H1 (cell line): ENCODE data around the gene NT5DC1. TPM values are rescaled to one million over a fixed set of nuclear protein-coding genes. Genes with fewer than 3 reads are reported as not detected.

Source experiments
- CTCF ChIA-PET: fragments of 300-600 bp; sonication (Branson Sonifier 250); formaldehyde crosslinking; loops from one replicate; lab custom pipeline; 2021; ENCODE audit not compliant: partially characterized antibody; lab: Charles Lee
- POLR2A ChIA-PET: fragments of 300-600 bp; sonication (Branson Sonifier 250); formaldehyde crosslinking; loops from one replicate; lab custom pipeline; 2021; ENCODE audit warnings: inconsistent platforms; ENCODE audit not compliant: partially characterized antibody; lab: Charles Lee
- DNase-seq, 2 experiments: peaks; one replicate each; pipeline versions ENCODE4 v3.0.0 to v3.0.0-alpha.2; 2010 to 2022; ENCODE audit warnings: low spot score in 2 of 2, low read depth in 1 of 2, mixed read lengths in 1 of 2
- FAIRE-seq: peaks from 2 replicates; lab custom pipeline; 2011; peaks lifted over from hg19 to GRCh38; lab: Jason Lieb, UNC
- H2AFZ ChIP-seq: 2 replicates; pipeline ENCODE4 v1.8.1; 2012; ENCODE audit warnings: low read length, inconsistent platforms
- H2AK5ac ChIP-seq: 2 replicates; pipeline ENCODE4 v1.6.1; 2013; ENCODE audit warnings: low read depth, low read length
- H2BK120ac ChIP-seq: replicated peaks from 2 replicates; pipeline ENCODE3; 2013; ENCODE audit warnings: low read depth, low read length, inconsistent platforms
- H2BK12ac ChIP-seq: 2 replicates; pipeline ENCODE4 v1.6.1; 2013; ENCODE audit warnings: low read depth, low read length
- H2BK15ac ChIP-seq: 2 replicates; pipeline ENCODE4 v1.6.1; 2013; ENCODE audit warnings: low read length
- H2BK20ac ChIP-seq: 2 replicates; pipeline ENCODE4 v1.6.1; 2013; ENCODE audit warnings: low read length
- H2BK5ac ChIP-seq: 2 replicates; pipeline ENCODE4 v1.6.1; 2013; ENCODE audit warnings: low read depth, low read length
- H3K14ac ChIP-seq: 2 replicates; pipeline ENCODE4 v1.6.1; 2013; ENCODE audit warnings: inconsistent platforms; ENCODE audit not compliant: insufficient read length
- H3K18ac ChIP-seq: 2 replicates; pipeline ENCODE4 v1.6.1; 2013; ENCODE audit warnings: low read length; ENCODE audit errors: extremely low read depth
- H3K23ac ChIP-seq: 2 replicates; pipeline ENCODE4 v1.6.1; 2013; ENCODE audit warnings: inconsistent platforms; ENCODE audit not compliant: insufficient read length
- H3K23me2 ChIP-seq: 2 replicates; pipeline ENCODE4 v1.6.1; 2013; ENCODE audit warnings: low read depth, low read length
- H3K27ac ChIP-seq: 2 replicates; pipeline ENCODE4 v1.6.1; 2011; ENCODE audit warnings: low read depth, low read length, inconsistent platforms
- H3K27me3 ChIP-seq, 4 experiments: replicated peaks in 1 of 4; 1 replicate in 1 of 4; 2 replicates in 3 of 4; pipeline versions ENCODE4 v1.6.1 to v1.8.1; 2011 to 2013; ENCODE audit warnings: low read length in 3 of 4, mild to moderate bottlenecking in 3 of 4, inconsistent platforms in 2 of 4, mixed read lengths in 2 of 4, moderate library complexity in 1 of 4; ENCODE audit not compliant: control insufficient read depth in 3 of 4, insufficient read depth in 3 of 4; ENCODE audit errors: extremely low read depth in 1 of 4
- H3K36me3 ChIP-seq, 4 experiments: 2 replicates each; pipeline versions ENCODE4 v1.6.1 to v1.8.1; 2011 to 2013; ENCODE audit warnings: mild to moderate bottlenecking in 4 of 4, low read length in 3 of 4, moderate library complexity in 2 of 4, control low read depth in 1 of 4, inconsistent platforms in 1 of 4; ENCODE audit not compliant: insufficient read depth in 4 of 4, control insufficient read depth in 2 of 4
- H3K4ac ChIP-seq: replicated peaks from 2 replicates; pipeline ENCODE3; 2013; ENCODE audit warnings: low read length, low read depth, mixed read lengths, inconsistent platforms; ENCODE audit not compliant: insufficient read length
- H3K4me1 ChIP-seq, 4 experiments: replicated peaks in 1 of 4; 1 replicate in 1 of 4; 2 replicates in 3 of 4; pipeline versions ENCODE4 v1.6.1 to v1.8.1; 2011 to 2013; ENCODE audit warnings: low read length in 3 of 4, inconsistent platforms in 2 of 4, mixed read lengths in 1 of 4; ENCODE audit not compliant: insufficient read depth in 4 of 4, control insufficient read depth in 3 of 4
- H3K4me2 ChIP-seq, 2 experiments: 2 replicates each; pipeline versions ENCODE4 v1.6.1 to v1.8.1; 2011 to 2013; ENCODE audit warnings: low read depth in 2 of 2, low read length in 2 of 2, control low read depth in 1 of 2, inconsistent platforms in 1 of 2, mild to moderate bottlenecking in 1 of 2; ENCODE audit not compliant: insufficient read depth in 1 of 2
- H3K4me3 ChIP-seq, 4 experiments: fragments of 200-600, 300-600 bp in 1 of 4; sonication (generic), shearing (Covaris generic), sonication (Bioruptor Twin) in 1 of 4; 2 replicates each; pipeline versions ENCODE4 v1.5.1 to v1.8.1; 2011 to 2016; ENCODE audit warnings: low read length in 4 of 4, low read depth in 3 of 4, control low read depth in 2 of 4, inconsistent platforms in 2 of 4, mild to moderate bottlenecking in 2 of 4, mixed read lengths in 1 of 4, moderate library complexity in 1 of 4; ENCODE audit not compliant: insufficient read depth in 2 of 4; ENCODE audit errors: extremely low read depth in 1 of 4
- H3K56ac ChIP-seq: replicated peaks from 2 replicates; pipeline ENCODE3; 2013; ENCODE audit warnings: low read depth, mild to moderate bottlenecking, mixed read lengths, low read length, inconsistent platforms; ENCODE audit not compliant: insufficient read length
- H3K79me1 ChIP-seq: 2 replicates; pipeline ENCODE4 v1.6.1; 2013; ENCODE audit warnings: low read depth, low read length, control low read depth
- H3K79me2 ChIP-seq, 2 experiments: 2 replicates each; pipeline versions ENCODE4 v1.6.1 to v1.8.1; 2012 to 2013; ENCODE audit warnings: low read length in 2 of 2, mild to moderate bottlenecking in 2 of 2, inconsistent platforms in 1 of 2; ENCODE audit not compliant: insufficient read depth in 2 of 2, control insufficient read depth in 1 of 2
- H3K9ac ChIP-seq, 4 experiments: replicated peaks in 1 of 4; 1 replicate in 1 of 4; 2 replicates in 3 of 4; pipeline versions ENCODE4 v1.6.1 to v1.8.1; 2011 to 2013; ENCODE audit warnings: low read depth in 3 of 4, low read length in 3 of 4, control low read depth in 2 of 4, mild to moderate bottlenecking in 2 of 4, moderate library complexity in 2 of 4, inconsistent platforms in 1 of 4; ENCODE audit errors: extremely low read depth in 1 of 4
- H3K9me3 ChIP-seq, 2 experiments: 2 replicates each; pipeline versions ENCODE4 v1.6.1 to v1.8.1; 2012 to 2013; ENCODE audit warnings: mild to moderate bottlenecking in 2 of 2, moderate library complexity in 2 of 2, control low read depth in 1 of 2, inconsistent platforms in 1 of 2, low read depth in 1 of 2, low read length in 1 of 2, mixed read lengths in 1 of 2; ENCODE audit not compliant: insufficient read depth in 2 of 2
- H4K20me1 ChIP-seq, 2 experiments: replicated peaks in 1 of 2; 2 replicates each; pipeline versions ENCODE3 to v1.8.1; 2011 to 2013; ENCODE audit warnings: inconsistent platforms in 2 of 2, low read length in 2 of 2, mild to moderate bottlenecking in 1 of 2; ENCODE audit not compliant: insufficient read depth in 2 of 2, control insufficient read depth in 1 of 2
- H4K5ac ChIP-seq: 2 replicates; pipeline ENCODE4 v1.6.1; 2013; ENCODE audit warnings: low read length, low read depth, mixed read lengths, inconsistent platforms; ENCODE audit not compliant: insufficient read length
- H4K8ac ChIP-seq: 2 replicates; pipeline ENCODE4 v1.8.0; 2013; ENCODE audit warnings: mild to moderate bottlenecking, moderate library complexity, low read length, inconsistent platforms; ENCODE audit not compliant: insufficient read depth; ENCODE audit errors: extremely low read depth
- H4K91ac ChIP-seq: replicated peaks from 2 replicates; pipeline ENCODE3; 2013; ENCODE audit warnings: low read length, mixed read lengths, inconsistent platforms; ENCODE audit not compliant: insufficient read length
- BACH1 ChIP-seq: IDR thresholded peaks from 2 replicates; pipeline ENCODE4 v1.6.1; 2012; ENCODE audit warnings: low read length, improper control_type of control experiment
- CBX5 ChIP-seq: fragments of 300-800, 300-1000 bp; sonication (generic); IDR thresholded peaks from 2 replicates; pipeline ENCODE4 v1.7.1; 2016; ENCODE audit warnings: antibody characterized with exemption, low read length, low read depth
- CHD2 ChIP-seq: IDR thresholded peaks from 2 replicates; pipeline ENCODE4 v1.6.1; 2012; ENCODE audit warnings: low read length, improper control_type of control experiment
- CTCF ChIP-seq, 3 experiments: IDR thresholded peaks; 1 replicate in 2 of 3; 2 replicates in 1 of 3; pipeline versions ENCODE4 v1.5.1 to v1.6.1; 2011; ENCODE audit warnings: low read length in 3 of 3, mild to moderate bottlenecking in 3 of 3, inconsistent platforms in 2 of 3, low read depth in 1 of 3, moderate library complexity in 1 of 3; ENCODE audit not compliant: insufficient read depth in 1 of 3; ENCODE audit errors: control extremely low read depth in 1 of 3
- HDAC6 ChIP-seq: IDR thresholded peaks from one replicate; pipeline ENCODE4 v1.7.1; 2012; ENCODE audit warnings: low read depth, mild to moderate bottlenecking, inconsistent platforms, low read length, moderate library complexity
- POLR2A ChIP-seq, 2 experiments: IDR thresholded peaks; 1 replicate in 1 of 2; 2 replicates in 1 of 2; pipeline ENCODE4 v1.6.1; 2011; ENCODE audit warnings: low read depth in 2 of 2, low read length in 2 of 2, mild to moderate bottlenecking in 2 of 2; ENCODE audit errors: control extremely low read depth in 1 of 2
- RAD21 ChIP-seq, 2 experiments: IDR thresholded peaks in 1 of 2; conservative IDR thresholded peaks in 1 of 2; 2 replicates each; pipeline ENCODE4 v1.6.1; 2011; ENCODE audit warnings: low read depth in 2 of 2, low read length in 2 of 2, improper control_type of control experiment in 1 of 2, inconsistent platforms in 1 of 2, mild to moderate bottlenecking in 1 of 2, moderate library complexity in 1 of 2
- RXRA ChIP-seq: IDR thresholded peaks from 2 replicates; pipeline ENCODE4 v1.6.1; 2011; ENCODE audit warnings: low read depth, mild to moderate bottlenecking, low read length, moderate library complexity; ENCODE audit not compliant: insufficient read depth
- SP2 ChIP-seq: IDR thresholded peaks from 2 replicates; pipeline ENCODE4 v1.6.1; 2012; ENCODE audit warnings: mild to moderate bottlenecking, low read length, inconsistent platforms
- SP4 ChIP-seq: IDR thresholded peaks from 2 replicates; pipeline ENCODE4 v1.6.1; 2012; ENCODE audit warnings: low read length, inconsistent platforms
- SRF ChIP-seq: IDR thresholded peaks from 2 replicates; pipeline ENCODE4 v1.6.1; 2011; ENCODE audit warnings: mild to moderate bottlenecking, low read depth, low read length, moderate library complexity
- TBP ChIP-seq: IDR thresholded peaks from 2 replicates; pipeline ENCODE4 v1.6.1; 2011; ENCODE audit warnings: low read depth, low read length, improper control_type of control experiment
- ZNF274 ChIP-seq: IDR thresholded peaks from 2 replicates; pipeline ENCODE4 v1.7.0; 2012; ENCODE audit warnings: low read length, borderline replicate concordance; ENCODE audit errors: extremely low read depth
- WGBS, 2 experiments: shearing (Covaris generic) in 1 of 2; methylation state at CpG; one replicate each; pipeline versions ENCODE4 v1.1.6 to v1.1.7; 2013 to 2015; ENCODE audit warnings: low lambda C conversion rate in 2 of 2, mixed read lengths in 2 of 2, inconsistent platforms in 1 of 2, low coverage in 1 of 2, missing lambda C conversion rate in 1 of 2; ENCODE audit not compliant: insufficient replicate concordance in 2 of 2, insufficient coverage in 1 of 2, insufficient read length in 1 of 2; ENCODE audit errors: extremely low coverage in 1 of 2, missing lambda C conversion rate in 1 of 2; 5-methylcytosine and 5-hydroxymethylcytosine counted together
- polyA plus RNA-seq, 7 experiments: library from polyadenylated mRNA; depleted of rRNA in 3 of 7; stranded (reverse) in 5 of 7; unstranded in 2 of 7; fragments of >200 nt in 5 of 7; fragments of 200-250 nt in 2 of 7; gene quantifications; 1 replicate in 5 of 7; 2 replicates in 1 of 7; 4 replicates in 1 of 7; pipeline versions ENCODE4 v1.2.1 to v1.2.3, GENCODE V29; 2011 to 2013; ENCODE audit warnings: missing spikeins in 2 of 7, mixed read lengths in 2 of 7
- total RNA-seq: library from RNA; stranded (reverse); fragmentation: NEBNext Ultra II Directional; extraction: Animal tissue kit (Norgen Biotek cat#: 25700); gene quantifications from 2 replicates; pipeline ENCODE4 v1.2.1, GENCODE V29; 2021

NT5DC1 gene
- total and polyA plus RNA-seq, 2 of the 8 experiments (the other 6 are each of a cell fraction or from before 2014, with no cell fraction given), result 25.3 to 72.7 TPM

DNA sequence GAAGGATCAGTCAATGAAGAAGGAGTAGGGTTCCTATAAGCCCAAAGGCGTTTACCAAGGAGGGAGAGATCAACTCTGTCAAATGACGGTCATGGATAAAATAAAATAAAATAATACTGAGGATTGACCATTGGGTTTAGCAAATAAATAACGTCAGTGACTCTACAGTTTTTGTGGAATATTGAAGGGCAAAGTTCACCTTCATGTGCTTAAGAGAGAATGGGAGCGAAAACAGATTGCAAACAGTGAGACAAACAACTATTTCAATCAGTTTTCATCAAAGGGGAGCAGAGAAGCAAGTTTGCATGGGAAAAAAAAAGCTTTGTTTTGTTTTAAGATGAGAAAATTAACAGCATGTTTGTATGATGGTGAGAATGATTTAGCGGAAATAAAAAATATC is 17.6 kb upstream of the NT5DC1 start:
- DNase-seq (no peak), FAIRE-seq (no peak)
- no peaks in the 10 kb centered on the region for H3K9me3 ChIP-seq
- POLR2A ChIA-PET, result interaction anchor here (1.5 kb wide), 1 partner anchor 18 kb away, joined by 3 read pairs; the partner anchor contains the start of gene NT5DC1
- H3K23me2 ChIP-seq, result no peaks in the 10 kb centered on the region
- no peak overlapping the region for H4K8ac ChIP-seq
- no peaks in the 10 kb centered on the region for H3K27me3 ChIP-seq
- no peak overlapping the region for H2BK120ac ChIP-seq
- no peaks in the 10 kb centered on the region for H4K20me1 ChIP-seq
- H3K36me3 ChIP-seq, result no peaks in the 10 kb centered on the region; a peak in 1 of 8 replicates
- no peak overlapping the region for H2BK12ac ChIP-seq
- H3K4me3 ChIP-seq, result no peak overlapping the region
- H2AK5ac ChIP-seq, result no peak overlapping the region
- no peak overlapping the region for H3K23ac ChIP-seq
- H4K5ac ChIP-seq, result no peak overlapping the region
- H3K79me1 ChIP-seq, result no peaks in the 10 kb centered on the region
- CTCF ChIA-PET, result interaction anchor here (1.6 to 3.2 kb wide), 2 partner anchors 13 to 28 kb away, joined by 3 to 9 read pairs; no protein-coding TSS in a partner anchor
- H3K56ac ChIP-seq, result no peak overlapping the region
- no peak overlapping the region for H2BK15ac ChIP-seq
- H4K91ac ChIP-seq, result no peak overlapping the region
- 89 to 100% methylated on average over 1 to 5 of the region's 5 CpGs for WGBS, 2 experiments
- H3K18ac ChIP-seq, result no peak overlapping the region
- no peak overlapping the region for H3K9ac ChIP-seq
- no peak overlapping the region for H2BK5ac ChIP-seq
- H3K27ac ChIP-seq, result no peak overlapping the region
- no peaks in the 10 kb centered on the region for H3K79me2 ChIP-seq
- no peak overlapping the region for H3K4ac ChIP-seq
- no peaks in the 10 kb centered on the region for H3K4me1 ChIP-seq
- H2BK20ac ChIP-seq, result no peak overlapping the region
- no peak overlapping the region for H3K14ac ChIP-seq
- no peak overlapping the region for H3K4me2 ChIP-seq
- no peak overlapping the region for H2AFZ ChIP-seq
- TF ChIP-seq RXRA (no peak), ZNF274 (no peak), BACH1 (no peak), CBX5 (no peak), TBP (no peak), CHD2 (no peak), RAD21 (IDR thresholded peaks at IDR 0.05 in 1 of 2, conservative IDR thresholded peaks at IDR 0.05 in 1 of 2; ENCODE audit: low read depth in 2 of 2, low read length in 2 of 2) (no peak), SP2 (no peak), POLR2A (IDR thresholded peaks at IDR 0.05; ENCODE audit: control extremely low read depth in 1 of 2, low read depth in 2 of 2, low read length in 2 of 2) (no peak), SRF (no peak), HDAC6 (no peak), SP4 (no peak), CTCF (IDR thresholded peaks at IDR 0.05; ENCODE audit: control extremely low read depth in 1 of 3, insufficient read depth in 1 of 3, low read depth in 1 of 3, low read length in 3 of 3) (no peak)
